ENCODE measurements around the gene PSME3IP1.
"Not testable (repeated sequence)": the region's sequence is repeated elsewhere in the genome, so short reads cannot be mapped to it uniquely, and the experiment has no call there.

Gene PSME3IP1

GRCh38 chr16:57123216-57123973, 62.4 kb downstream of the PSME3IP1 start:
- DNase-seq (ENCODE audit: low read depth): no peak

- no peak for DNase-seq (ENCODE audit: low read depth)
Measured at GRCh38 chr16:57118461-57119084, 67.3 kb downstream of the PSME3IP1 start.

GRCh38 chr16:57115514-57116182, 70.2 kb downstream of the PSME3IP1 start:
- no peak for DNase-seq (ENCODE audit: low read depth)

GRCh38 chr16:57115168-57115513, 70.7 kb downstream of the PSME3IP1 start:
- DNase-seq (ENCODE audit: low read depth): no peak

GRCh38 chr16:57113664-57114063, 72.2 kb downstream of the PSME3IP1 start:
- DNase-seq (ENCODE audit: low read depth): no peak

GRCh38 chr16:57113042-57113453, 72.8 kb downstream of the PSME3IP1 start:
- DNase-seq (ENCODE audit: low read depth): no peak

- DNase-seq (ENCODE audit: low read depth): no peak
Measured at GRCh38 chr16:57112403-57113041, 73.3 kb downstream of the PSME3IP1 start.

GRCh38 chr16:57111420-57111819, 74.4 kb downstream of the PSME3IP1 start:
- no peak for DNase-seq (ENCODE audit: low read depth)

- DNase-seq (ENCODE audit: low read depth): no peak
Measured at GRCh38 chr16:57110937-57111336, 74.9 kb downstream of the PSME3IP1 start.

GRCh38 chr16:57109259-57110105, 76.4 kb downstream of the PSME3IP1 start:
- not testable (repeated sequence) for DNase-seq (ENCODE audit: low read depth)

GRCh38 chr16:57108432-57108831, 77.4 kb downstream of the PSME3IP1 start:
- DNase-seq (ENCODE audit: low read depth): no peak

GRCh38 chr16:57107321-57107922, 78.4 kb downstream of the PSME3IP1 start:
- DNase-seq (ENCODE audit: low read depth): no peak

GRCh38 chr16:57106767-57107166, 79.1 kb downstream of the PSME3IP1 start:
- DNase-seq (ENCODE audit: low read depth): no peak

GRCh38 chr16:57105184-57105583, 80.7 kb downstream of the PSME3IP1 start:
- DNase-seq (ENCODE audit: low read depth): no peak

- DNase-seq (ENCODE audit: low read depth): no peak
Measured at GRCh38 chr16:57104706-57105105, 81.1 kb downstream of the PSME3IP1 start.

- DNase-seq (ENCODE audit: low read depth): no peak
Measured at GRCh38 chr16:57102888-57103851, 82.7 kb downstream of the PSME3IP1 start.

Data from activated gamma-delta T cell treated with anti-CD3 and anti-CD28 coated beads, Interleukin-2, amount 50 U/mL, for 16 hours (primary cell).